SU-DHL-6 (cell line): ENCODE data around the gene SELE.
A peak's percentile ranks its signal among the peaks of the same experiment; 100 is the strongest.

Source experiments
- H2AFZ ChIP-seq: fragments of 200-600 bp; sonication (generic); 2 replicates; pipeline ENCODE4 v1.6.1; 2014; ENCODE audit warnings: low read depth, mild to moderate bottlenecking, moderate library complexity, mixed read lengths, antibody characterized with exemption, low read length; ENCODE audit not compliant: severe bottlenecking
- H3F3A ChIP-seq: fragments of 200-600 bp; shearing (Covaris generic); 2 replicates; pipeline ENCODE4 v1.6.0; 2016; ENCODE audit warnings: antibody characterized with exemption, mild to moderate bottlenecking; ENCODE audit not compliant: insufficient read depth
- H3K27ac ChIP-seq: fragments of 200-600 bp; sonication (generic); 2 replicates; pipeline ENCODE4 v1.5.1; 2016; ENCODE audit warnings: low read depth, mild to moderate bottlenecking, low read length, moderate library complexity, mixed read lengths
- H3K27me3 ChIP-seq: fragments of 200-600 bp; sonication (generic), shearing (Covaris generic); 2 replicates; pipeline ENCODE4 v1.6.0; 2014; ENCODE audit warnings: mild to moderate bottlenecking, low read length
- H3K36me3 ChIP-seq: fragments of 200-600 bp; sonication (generic); 2 replicates; pipeline ENCODE4 v1.6.1; 2014; ENCODE audit warnings: mild to moderate bottlenecking, low read length, mixed read lengths
- H3K4me2 ChIP-seq: fragments of 300-600, 200-600 bp; shearing (Covaris generic), sonication (generic); 2 replicates; pipeline ENCODE4 v1.6.0; 2014; ENCODE audit warnings: low read length, low read depth, mild to moderate bottlenecking; ENCODE audit not compliant: poor library complexity, severe bottlenecking
- H3K4me3 ChIP-seq: fragments of 200-600 bp; sonication (generic); 2 replicates; pipeline ENCODE4 v1.5.1; 2014; ENCODE audit warnings: antibody characterized with exemption, low read length, mild to moderate bottlenecking, mixed read lengths; ENCODE audit not compliant: insufficient read depth, poor library complexity, severe bottlenecking
- H3K79me2 ChIP-seq: fragments of 200-600 bp; sonication (generic); 2 replicates; pipeline ENCODE4 v1.6.1; 2014; ENCODE audit warnings: mild to moderate bottlenecking, low read length, moderate library complexity; ENCODE audit not compliant: insufficient read depth
- H3K9ac ChIP-seq: fragments of 200-600 bp; sonication (generic); 2 replicates; pipeline ENCODE4 v1.7.0; 2014; ENCODE audit warnings: mild to moderate bottlenecking, low read length
- H3K9me2 ChIP-seq: fragments of 200-600 bp; sonication (generic); replicated peaks from 2 replicates; pipeline ENCODE4 v1.6.1; 2014; ENCODE audit warnings: low read length; ENCODE audit not compliant: insufficient read depth
- H3K9me3 ChIP-seq: fragments of 200-600 bp; sonication (generic); 2 replicates; pipeline ENCODE4 v1.6.1; 2014; ENCODE audit warnings: low read length, mixed read lengths; ENCODE audit not compliant: insufficient read depth
- H4K20me1 ChIP-seq: fragments of 200-600 bp; sonication (generic); 2 replicates; pipeline ENCODE4 v1.6.1; 2014; ENCODE audit warnings: low read depth, mild to moderate bottlenecking, antibody characterized with exemption, low read length, moderate library complexity, mixed read lengths
- EZH2phosphoT487 ChIP-seq: fragments of 200-600 bp; sonication (generic), shearing (Covaris generic); conservative IDR thresholded peaks from 2 replicates; pipeline ENCODE4 v1.6.1; 2018; ENCODE audit warnings: mild to moderate bottlenecking, antibody characterized with exemption, low read length, moderate library complexity, mixed read lengths
- TF ChIP-seq, protein P1 (sequence below): fragments of 200-600 bp; sonication (generic); IDR thresholded peaks from one replicate; pipeline ENCODE4 v1.5.1; 2017; ENCODE audit warnings: antibody characterized with exemption, mild to moderate bottlenecking, low read length, moderate library complexity; ENCODE audit not compliant: insufficient read depth, poor library complexity, severe bottlenecking

Gene SELE

DNA sequence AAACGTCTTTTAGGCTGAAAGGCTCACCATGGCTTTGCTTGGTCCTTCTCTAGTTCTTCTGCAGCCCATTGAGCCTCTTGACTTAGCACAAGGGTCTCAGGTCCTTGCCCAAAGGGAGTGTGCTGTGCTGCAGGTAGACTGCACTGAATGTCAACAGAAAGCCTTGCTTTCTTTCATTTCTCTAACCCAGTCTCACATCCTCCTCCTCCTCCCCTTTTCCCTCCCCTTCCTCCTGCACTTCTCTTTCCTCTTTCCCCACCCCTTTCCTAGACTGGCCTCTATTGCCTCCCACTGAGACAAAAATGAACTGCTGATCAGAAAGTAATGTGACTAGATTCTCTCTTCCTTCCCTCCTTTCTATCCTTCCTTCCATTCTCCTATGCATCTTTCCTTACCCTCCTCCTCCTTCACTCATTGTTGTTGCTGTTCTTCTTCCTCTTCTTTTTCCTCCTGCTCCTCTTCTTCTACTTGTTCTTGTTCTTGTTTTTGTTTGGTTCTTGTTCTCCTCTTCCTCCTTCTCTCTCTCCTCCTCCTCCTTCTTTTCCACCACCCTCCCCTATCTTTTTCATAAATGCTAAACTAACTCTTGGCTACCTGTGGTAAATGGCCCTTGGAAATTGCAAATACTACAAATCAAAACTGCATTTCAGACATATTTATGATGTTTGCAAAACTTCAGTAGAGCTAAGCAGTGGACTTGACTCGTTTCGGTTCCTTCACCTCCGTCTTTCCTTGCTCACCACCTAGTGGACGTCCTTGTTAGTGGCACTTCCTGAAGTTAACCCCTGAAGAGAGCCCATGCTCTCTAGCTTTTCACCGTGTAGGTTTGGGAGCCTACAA lies 22.2 kb downstream of the SELE start, which contains the start of gene SELL:
TSS of gene SELL (minus strand) at position 152 of the 840 bp plus-strand sequence. CDS start at position 30, 122 bp downstream.
- peak within 1 kb of the TSS; percentile 39 for H3K4me3 ChIP-seq
- H2AFZ ChIP-seq = peak within 1 kb of the TSS; percentile 99
- no peaks in the 10 kb centered on the region for H4K20me1 ChIP-seq
- H3K9me3 ChIP-seq = no peaks in the 10 kb centered on the region
- H3K4me2 ChIP-seq = peak within 1 kb of the TSS; percentile 71
- H3F3A ChIP-seq = no peaks in the 10 kb centered on the region
- no peaks in the 10 kb centered on the region; the same call in 1 of the 2 replicates for H3K36me3 ChIP-seq
- TF ChIP-seq EZH2phosphoT487 = no peak
- TF ChIP-seq, protein P1, sequence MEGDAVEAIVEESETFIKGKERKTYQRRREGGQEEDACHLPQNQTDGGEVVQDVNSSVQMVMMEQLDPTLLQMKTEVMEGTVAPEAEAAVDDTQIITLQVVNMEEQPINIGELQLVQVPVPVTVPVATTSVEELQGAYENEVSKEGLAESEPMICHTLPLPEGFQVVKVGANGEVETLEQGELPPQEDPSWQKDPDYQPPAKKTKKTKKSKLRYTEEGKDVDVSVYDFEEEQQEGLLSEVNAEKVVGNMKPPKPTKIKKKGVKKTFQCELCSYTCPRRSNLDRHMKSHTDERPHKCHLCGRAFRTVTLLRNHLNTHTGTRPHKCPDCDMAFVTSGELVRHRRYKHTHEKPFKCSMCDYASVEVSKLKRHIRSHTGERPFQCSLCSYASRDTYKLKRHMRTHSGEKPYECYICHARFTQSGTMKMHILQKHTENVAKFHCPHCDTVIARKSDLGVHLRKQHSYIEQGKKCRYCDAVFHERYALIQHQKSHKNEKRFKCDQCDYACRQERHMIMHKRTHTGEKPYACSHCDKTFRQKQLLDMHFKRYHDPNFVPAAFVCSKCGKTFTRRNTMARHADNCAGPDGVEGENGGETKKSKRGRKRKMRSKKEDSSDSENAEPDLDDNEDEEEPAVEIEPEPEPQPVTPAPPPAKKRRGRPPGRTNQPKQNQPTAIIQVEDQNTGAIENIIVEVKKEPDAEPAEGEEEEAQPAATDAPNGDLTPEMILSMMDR = peak; percentile 90
- H3K9me2 ChIP-seq = no peaks in the 10 kb centered on the region
- H3K27ac ChIP-seq = peak within 1 kb of the TSS; percentile 59
- no peaks in the 10 kb centered on the region for H3K27me3 ChIP-seq
- H3K9ac ChIP-seq = peak within 1 kb of the TSS; percentile 37
- no peaks in the 10 kb centered on the region for H3K79me2 ChIP-seq

DNA sequence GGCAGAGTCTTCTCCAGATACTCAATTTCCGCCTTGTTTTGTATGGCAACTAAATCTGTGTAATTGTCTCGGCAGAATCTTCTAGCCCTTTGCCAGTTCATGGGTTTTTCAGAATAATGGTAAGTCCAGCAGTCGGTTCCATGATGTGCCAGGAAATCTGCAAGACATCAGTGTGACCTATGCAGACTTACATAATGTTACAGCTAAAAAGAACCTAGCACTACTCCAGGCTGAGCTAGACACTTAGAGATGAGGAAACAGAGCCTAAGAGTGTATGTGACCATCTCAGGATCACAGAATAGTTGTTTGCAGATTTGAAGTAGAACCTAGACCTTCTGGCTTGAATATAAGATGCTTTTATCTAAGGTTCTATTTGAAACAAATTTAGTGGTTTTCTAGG lies 25.2 kb downstream of the SELE start:
- no peak overlapping the region for H2AFZ ChIP-seq
- TF ChIP-seq, protein P1 = no peak
- no peak for TF ChIP-seq EZH2phosphoT487
- H3K9me3 ChIP-seq = no peaks in the 10 kb centered on the region
- no peaks in the 10 kb centered on the region for H3F3A ChIP-seq
- H3K27me3 ChIP-seq = no peaks in the 10 kb centered on the region
- H3K79me2 ChIP-seq = no peaks in the 10 kb centered on the region
- H3K4me2 ChIP-seq = peak overlapping the region; percentile 71
- H3K9me2 ChIP-seq = no peaks in the 10 kb centered on the region
- H3K27ac ChIP-seq = no peak overlapping the region
- H3K36me3 ChIP-seq = peaks cover 3% of the 10 kb centered on the region; the same call in 1 of the 2 replicates
- H3K4me3 ChIP-seq = no peak overlapping the region
- no peaks in the 10 kb centered on the region for H4K20me1 ChIP-seq
- no peak overlapping the region for H3K9ac ChIP-seq

DNA sequence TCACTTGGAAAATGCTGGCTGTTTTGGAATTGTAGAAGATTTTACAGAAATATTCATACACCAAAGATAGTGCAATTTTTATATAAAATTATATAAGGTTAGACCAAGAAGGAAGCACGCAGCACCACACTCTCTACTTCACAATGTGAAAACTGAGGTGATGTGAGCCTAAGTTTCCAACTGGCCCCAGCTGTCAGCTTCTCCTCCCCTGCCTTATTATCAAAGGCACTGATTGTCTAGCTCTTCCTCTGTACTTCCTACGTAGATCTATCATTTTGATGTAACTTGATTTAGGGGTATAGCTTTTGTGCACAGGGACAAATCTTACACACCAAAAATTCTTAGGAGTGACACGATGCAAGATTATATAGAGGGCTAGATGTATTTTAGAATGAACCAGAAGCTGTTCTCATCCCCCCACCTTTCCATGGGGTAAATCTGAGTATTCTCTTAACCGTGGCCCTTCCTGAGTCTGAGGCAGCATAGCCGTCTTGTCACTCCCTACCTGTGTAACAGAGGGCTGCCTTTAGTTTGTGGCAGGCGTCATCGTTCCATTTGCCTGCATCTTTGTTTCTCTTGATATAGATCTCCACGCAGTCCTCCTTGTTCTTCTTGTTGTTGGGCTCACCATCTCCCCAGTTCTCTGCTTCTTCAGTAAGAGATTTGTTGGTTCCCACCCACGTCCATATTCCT lies 25.8 kb downstream of the SELE start:
- Histone ChIP-seq H4K20me1 (no peaks in the 10 kb centered on the region), H3K9ac (no peak overlapping the region), H3F3A (no peaks in the 10 kb centered on the region), H3K27me3 (no peaks in the 10 kb centered on the region), H3K36me3 (peaks cover 3% of the 10 kb centered on the region; the same call in 1 of the 2 replicates), H2AFZ (no peak overlapping the region), H3K9me2 (no peaks in the 10 kb centered on the region), H3K79me2 (no peaks in the 10 kb centered on the region), H3K27ac (no peak overlapping the region), H3K4me2 (no peak overlapping the region), H3K4me3 (no peak overlapping the region), H3K9me3 (no peaks in the 10 kb centered on the region)
- TF ChIP-seq, protein P1 = no peak
- TF ChIP-seq EZH2phosphoT487 = no peak
